Measurements from ENCODE around the gene HSD17B10.
"Not testable (repeated sequence)": the region's sequence is repeated elsewhere in the genome, so short reads cannot be mapped to it uniquely, and the experiment has no call there.

The HSD17B10 gene

GRCh38 chrX:53476371-53476770 is 42.2 kb upstream of the HSD17B10 start:
- no peaks in the 10 kb centered on the region for H3K27me3 ChIP-seq

DNA sequence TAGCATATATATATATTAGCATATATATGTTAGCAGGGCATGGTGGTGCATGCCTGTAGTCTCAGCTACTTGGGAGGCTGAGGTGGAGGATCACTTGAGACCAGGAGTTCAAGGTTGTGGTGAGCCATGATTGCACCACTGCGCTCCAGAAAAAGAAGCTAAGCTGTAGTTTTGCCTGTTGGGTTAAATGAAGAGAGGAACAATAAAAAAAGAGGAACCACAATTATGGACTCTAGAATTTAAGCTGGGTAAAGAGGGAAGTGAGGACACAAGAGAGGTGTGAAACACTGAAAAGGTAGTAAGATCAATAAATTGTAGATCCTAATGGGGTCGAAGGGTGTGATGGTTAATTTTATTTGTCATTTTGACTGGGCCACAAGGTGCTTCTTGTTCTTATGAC is 40.5 kb upstream of the HSD17B10 start:
- DNase-seq, result no peak

More at GRCh38 chrX:53476371-53476770, 42.2 kb upstream of the HSD17B10 start:
- Histone ChIP-seq H3K4me1 (no peaks in the 10 kb centered on the region), H3K9me3 (no peaks in the 10 kb centered on the region), H3K4me3 (ENCODE audit: low read depth, low read length) (no peak overlapping the region), H3K36me3 (no peaks in the 10 kb centered on the region)
- no peak for DNase-seq
- TF ChIP-seq CTCF (IDR thresholded peaks at IDR 0.05; ENCODE audit: low read depth, low read length), result no peak

GRCh38 chrX:53471346-53471745 is 37.2 kb upstream of the HSD17B10 start:
- Histone ChIP-seq H3K9me3 (no peaks in the 10 kb centered on the region), H3K4me3 (ENCODE audit: low read depth, low read length) (no peak overlapping the region), H3K36me3 (no peaks in the 10 kb centered on the region), H3K4me1 (no peaks in the 10 kb centered on the region), H3K27me3 (no peaks in the 10 kb centered on the region)
- TF ChIP-seq CTCF (IDR thresholded peaks at IDR 0.05; ENCODE audit: low read depth, low read length), result no peak
- DNase-seq, result no peak

More for the DNA sequence above, 40.5 kb upstream of the HSD17B10 start:
- Histone ChIP-seq H3K27me3 (no peaks in the 10 kb centered on the region), H3K36me3 (no peaks in the 10 kb centered on the region), H3K4me3 (ENCODE audit: low read depth, low read length) (no peak overlapping the region), H3K4me1 (no peaks in the 10 kb centered on the region), H3K9me3 (no peaks in the 10 kb centered on the region)
- no peak for TF ChIP-seq CTCF (IDR thresholded peaks at IDR 0.05; ENCODE audit: low read depth, low read length)

- not testable (repeated sequence) for DNase-seq; H3K9me3 ChIP-seq; H3K4me1 ChIP-seq; H3K4me3 ChIP-seq (ENCODE audit: low read depth, low read length); H3K36me3 ChIP-seq; H3K27me3 ChIP-seq
Observed at GRCh38 chrX:53468659-53469058, 34.5 kb upstream of the HSD17B10 start.

- no peak overlapping the region for H3K4me3 ChIP-seq (ENCODE audit: low read depth, low read length)
- H3K4me1 ChIP-seq, result no peaks in the 10 kb centered on the region
- no peaks in the 10 kb centered on the region for H3K36me3 ChIP-seq
- peaks cover 3% of the 10 kb centered on the region; the same call in 1 of the 2 replicates for H3K27me3 ChIP-seq
- H3K9me3 ChIP-seq, result no peaks in the 10 kb centered on the region
- no peak for DNase-seq
- 0 out of 2 replicates have a peak, but pooled peaks have one; percentile 13 for TF ChIP-seq CTCF (IDR thresholded peaks at IDR 0.05; ENCODE audit: low read depth, low read length)
Observed at GRCh38 chrX:53458082-53458481, 23.9 kb upstream of the HSD17B10 start.

- Histone ChIP-seq H3K27me3 (peaks cover 3% of the 10 kb centered on the region; the same call in 1 of the 2 replicates), H3K9me3 (no peaks in the 10 kb centered on the region), H3K36me3 (no peaks in the 10 kb centered on the region), H3K4me1 (no peaks in the 10 kb centered on the region), H3K4me3 (ENCODE audit: low read depth, low read length) (no peak overlapping the region)
- no peak for DNase-seq
- TF ChIP-seq CTCF (IDR thresholded peaks at IDR 0.05; ENCODE audit: low read depth, low read length), result no peak
Observed at GRCh38 chrX:53456254-53456653, 22.1 kb upstream of the HSD17B10 start.

DNA sequence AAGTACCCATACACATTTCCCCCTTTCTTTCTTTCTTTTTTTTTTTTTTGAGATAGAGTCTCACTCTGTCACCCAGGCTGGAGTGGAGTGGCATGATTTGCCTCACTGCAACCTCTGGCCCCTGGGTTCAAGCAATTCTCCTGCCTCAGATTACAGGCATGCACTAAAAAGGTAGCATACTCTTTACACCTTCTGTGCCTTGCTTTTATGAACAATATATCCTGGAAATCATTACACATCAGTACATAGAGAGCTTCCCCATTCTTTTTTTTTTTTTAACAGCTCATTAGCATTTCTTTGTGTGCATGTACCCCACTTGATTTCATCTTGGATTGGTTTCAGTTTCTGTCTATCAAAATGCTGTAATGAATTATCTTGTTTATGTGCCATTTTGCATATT is 18.6 kb upstream of the HSD17B10 start:
- no peaks in the 10 kb centered on the region for H3K9me3 ChIP-seq
- DNase-seq, result no peak
- H3K27me3 ChIP-seq, result peaks cover 3% of the 10 kb centered on the region; the same call in 1 of the 2 replicates
- H3K4me3 ChIP-seq (ENCODE audit: low read depth, low read length), result no peak overlapping the region
- H3K36me3 ChIP-seq, result no peaks in the 10 kb centered on the region
- TF ChIP-seq CTCF (IDR thresholded peaks at IDR 0.05; ENCODE audit: low read depth, low read length), result no peak
- no peaks in the 10 kb centered on the region for H3K4me1 ChIP-seq
